Measurements from ENCODE around the gene MRPL27.

The MRPL27 gene

DNA sequence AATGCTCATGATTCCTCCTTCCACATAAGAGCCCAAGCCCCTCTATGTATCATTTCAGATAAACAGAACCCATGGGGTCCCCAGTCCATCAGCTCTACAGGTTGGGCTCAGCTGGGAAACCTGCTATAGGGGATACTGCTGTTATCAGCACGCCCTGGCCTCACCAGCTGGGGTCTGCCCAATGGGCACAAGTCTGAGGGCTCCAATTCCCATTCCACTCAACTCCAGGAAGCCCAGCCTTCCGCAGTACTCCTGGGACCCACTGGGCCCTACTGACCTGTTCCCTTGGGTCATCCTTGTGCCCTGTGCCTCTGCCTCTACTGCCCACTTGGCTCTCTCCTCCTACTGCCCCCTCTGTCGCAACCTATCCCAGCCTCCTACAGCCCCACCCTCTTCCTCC is 43.3 kb downstream of the MRPL27 start:
- TF ChIP-seq, protein P1, sequence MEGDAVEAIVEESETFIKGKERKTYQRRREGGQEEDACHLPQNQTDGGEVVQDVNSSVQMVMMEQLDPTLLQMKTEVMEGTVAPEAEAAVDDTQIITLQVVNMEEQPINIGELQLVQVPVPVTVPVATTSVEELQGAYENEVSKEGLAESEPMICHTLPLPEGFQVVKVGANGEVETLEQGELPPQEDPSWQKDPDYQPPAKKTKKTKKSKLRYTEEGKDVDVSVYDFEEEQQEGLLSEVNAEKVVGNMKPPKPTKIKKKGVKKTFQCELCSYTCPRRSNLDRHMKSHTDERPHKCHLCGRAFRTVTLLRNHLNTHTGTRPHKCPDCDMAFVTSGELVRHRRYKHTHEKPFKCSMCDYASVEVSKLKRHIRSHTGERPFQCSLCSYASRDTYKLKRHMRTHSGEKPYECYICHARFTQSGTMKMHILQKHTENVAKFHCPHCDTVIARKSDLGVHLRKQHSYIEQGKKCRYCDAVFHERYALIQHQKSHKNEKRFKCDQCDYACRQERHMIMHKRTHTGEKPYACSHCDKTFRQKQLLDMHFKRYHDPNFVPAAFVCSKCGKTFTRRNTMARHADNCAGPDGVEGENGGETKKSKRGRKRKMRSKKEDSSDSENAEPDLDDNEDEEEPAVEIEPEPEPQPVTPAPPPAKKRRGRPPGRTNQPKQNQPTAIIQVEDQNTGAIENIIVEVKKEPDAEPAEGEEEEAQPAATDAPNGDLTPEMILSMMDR (conservative IDR thresholded peaks at IDR 0.05; ENCODE audit: low read depth, low read length), result no peak
- no peak overlapping the region for H3K4me3 ChIP-seq (ENCODE audit: low read length)
- no peak for DNase-seq (ENCODE audit: low read depth)

DNA sequence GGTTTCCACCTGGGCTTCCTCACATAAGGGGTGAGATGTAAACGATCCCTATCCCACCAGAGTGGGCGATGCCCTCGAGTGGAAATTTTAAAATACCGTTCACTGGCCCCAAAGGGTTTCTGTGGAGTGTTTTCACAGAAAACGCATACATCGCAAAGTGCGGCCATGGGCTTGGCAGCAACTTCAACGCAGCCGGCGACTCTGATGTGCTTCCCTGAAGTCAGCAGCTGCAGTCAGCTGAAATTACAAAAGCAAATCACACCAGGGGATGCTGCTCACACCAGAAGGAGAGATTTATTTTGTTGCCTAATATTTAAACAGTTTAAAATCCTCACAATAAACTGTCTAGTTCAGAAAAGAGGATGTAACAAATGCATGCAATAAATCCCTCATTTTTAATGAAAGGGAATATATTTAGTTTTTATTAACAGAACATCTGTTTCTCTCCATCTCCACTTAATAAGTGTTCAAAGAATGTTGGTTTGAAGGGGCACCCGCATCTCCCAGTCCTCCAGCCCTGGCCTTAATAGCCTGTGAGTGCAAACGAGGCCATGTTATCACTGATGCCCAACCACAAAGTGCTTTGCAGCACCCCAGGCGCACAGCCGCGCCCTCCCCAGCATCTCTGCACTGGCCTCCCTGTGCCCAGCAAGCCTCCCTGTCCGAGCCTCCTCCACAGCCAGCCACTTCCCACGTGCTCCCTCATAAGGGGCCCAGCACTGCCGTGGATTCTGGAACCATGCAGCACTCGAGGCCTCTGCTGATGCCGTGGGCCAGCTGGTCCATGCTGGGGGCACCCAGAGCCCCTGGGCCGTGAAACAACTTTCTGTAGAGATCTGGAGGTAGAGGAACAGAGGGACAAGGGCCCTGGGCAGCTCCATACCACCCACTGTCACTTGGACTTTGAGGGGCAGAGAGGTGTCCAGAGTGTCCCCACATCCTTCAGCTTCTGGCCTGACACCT is 44.3 kb downstream of the MRPL27 start:
- no peak for DNase-seq (ENCODE audit: low read depth)
- no peak overlapping the region for H3K4me3 ChIP-seq (ENCODE audit: low read length)
- TF ChIP-seq, protein P1 (conservative IDR thresholded peaks at IDR 0.05; ENCODE audit: low read depth, low read length), result no peak

GRCh38 chr17:50326831-50327364 is 46.1 kb downstream of the MRPL27 start:
- no peak overlapping the region for H3K4me3 ChIP-seq (ENCODE audit: low read length)
- DNase-seq (ENCODE audit: low read depth), result no peak
- TF ChIP-seq, protein P1 (conservative IDR thresholded peaks at IDR 0.05; ENCODE audit: low read depth, low read length), result no peak

DNA sequence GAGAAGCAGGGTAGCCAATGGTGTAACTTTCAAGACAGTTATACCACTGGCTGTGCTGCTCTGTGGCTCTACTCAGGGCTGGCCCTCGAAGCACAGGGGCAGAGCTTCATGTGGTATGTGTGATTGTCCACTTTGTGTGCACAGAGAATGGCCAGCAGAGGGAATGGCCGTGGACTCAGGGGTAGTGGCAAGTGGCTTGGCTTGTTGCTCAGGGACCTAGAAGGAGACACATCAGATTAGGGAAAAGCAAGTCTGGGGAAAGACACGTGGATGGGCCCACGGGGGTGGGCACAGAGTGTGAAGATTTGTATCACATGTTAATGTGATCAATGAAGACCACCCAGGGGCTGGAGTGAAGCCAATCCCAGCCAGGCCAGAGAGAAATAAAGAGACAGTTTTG is 47.1 kb downstream of the MRPL27 start:
- TF ChIP-seq, protein P1 (conservative IDR thresholded peaks at IDR 0.05; ENCODE audit: low read depth, low read length), result no peak
- no peak for DNase-seq (ENCODE audit: low read depth)
- no peak overlapping the region for H3K4me3 ChIP-seq (ENCODE audit: low read length)

DNA sequence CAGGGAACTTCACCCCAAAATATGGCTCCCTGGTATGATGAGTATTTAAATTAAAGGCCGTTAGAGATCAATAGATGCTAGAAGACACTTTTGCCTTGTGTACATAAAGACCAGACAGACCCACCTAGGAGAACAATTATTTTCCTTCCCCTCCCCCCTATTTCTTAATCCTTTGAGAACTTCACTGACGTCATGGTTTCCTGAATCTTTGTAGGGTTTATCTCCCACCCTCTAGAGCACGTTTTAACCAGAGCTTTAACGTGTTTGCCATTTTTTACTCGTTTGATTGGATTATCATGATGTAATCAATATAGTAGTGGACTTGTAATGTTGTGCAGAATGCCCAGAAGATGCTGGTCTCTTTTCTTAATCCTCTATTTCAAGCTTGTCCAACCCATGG is 49.9 kb downstream of the MRPL27 start:
- no peak for DNase-seq (ENCODE audit: low read depth)
- TF ChIP-seq, protein P1 (conservative IDR thresholded peaks at IDR 0.05; ENCODE audit: low read depth, low read length), result no peak
- no peak overlapping the region for H3K4me3 ChIP-seq (ENCODE audit: low read length)

DNA sequence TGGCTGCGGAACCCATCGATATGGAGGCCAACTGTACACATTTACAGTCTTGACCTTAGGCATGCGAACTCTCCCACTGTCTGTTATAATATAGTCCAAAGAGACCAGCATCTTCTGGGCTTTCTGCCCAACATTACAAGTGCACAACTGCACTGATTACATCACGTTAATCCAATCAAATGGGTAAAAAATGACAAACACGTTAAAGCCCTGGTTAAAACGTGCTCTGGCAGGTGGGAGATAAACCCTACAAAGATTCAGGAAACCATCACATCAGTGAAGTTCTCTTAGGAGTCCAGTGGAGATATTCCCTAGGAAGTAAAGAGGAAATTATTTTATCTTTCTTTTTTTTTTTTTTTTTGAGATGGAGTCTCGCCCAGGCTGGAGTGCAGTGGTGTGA is 50.7 kb downstream of the MRPL27 start:
- no peak overlapping the region for H3K4me3 ChIP-seq (ENCODE audit: low read length)
- TF ChIP-seq, protein P1 (conservative IDR thresholded peaks at IDR 0.05; ENCODE audit: low read depth, low read length), result no peak
- no peak for DNase-seq (ENCODE audit: low read depth)

Data from retinal pigment epithelial cell (primary cell).